SU-DHL-6 (cell line): ENCODE data around the gene KCNK3.

Experiments
- H2AFZ ChIP-seq: fragments of 200-600 bp; sonication (generic); 2 replicates; pipeline ENCODE4 v1.6.1; 2014; ENCODE audit warnings: low read depth, mild to moderate bottlenecking, moderate library complexity, mixed read lengths, antibody characterized with exemption, low read length; ENCODE audit not compliant: severe bottlenecking
- H3F3A ChIP-seq: fragments of 200-600 bp; shearing (Covaris generic); 2 replicates; pipeline ENCODE4 v1.6.0; 2016; ENCODE audit warnings: antibody characterized with exemption, mild to moderate bottlenecking; ENCODE audit not compliant: insufficient read depth
- H3K27ac ChIP-seq: fragments of 200-600 bp; sonication (generic); 2 replicates; pipeline ENCODE4 v1.5.1; 2016; ENCODE audit warnings: low read depth, mild to moderate bottlenecking, low read length, moderate library complexity, mixed read lengths
- H3K27me3 ChIP-seq: fragments of 200-600 bp; sonication (generic), shearing (Covaris generic); 2 replicates; pipeline ENCODE4 v1.6.0; 2014; ENCODE audit warnings: mild to moderate bottlenecking, low read length
- H3K36me3 ChIP-seq: fragments of 200-600 bp; sonication (generic); 2 replicates; pipeline ENCODE4 v1.6.1; 2014; ENCODE audit warnings: mild to moderate bottlenecking, low read length, mixed read lengths
- H3K4me2 ChIP-seq: fragments of 300-600, 200-600 bp; shearing (Covaris generic), sonication (generic); 2 replicates; pipeline ENCODE4 v1.6.0; 2014; ENCODE audit warnings: low read length, low read depth, mild to moderate bottlenecking; ENCODE audit not compliant: poor library complexity, severe bottlenecking
- H3K4me3 ChIP-seq: fragments of 200-600 bp; sonication (generic); 2 replicates; pipeline ENCODE4 v1.5.1; 2014; ENCODE audit warnings: antibody characterized with exemption, low read length, mild to moderate bottlenecking, mixed read lengths; ENCODE audit not compliant: insufficient read depth, poor library complexity, severe bottlenecking
- H3K79me2 ChIP-seq: fragments of 200-600 bp; sonication (generic); 2 replicates; pipeline ENCODE4 v1.6.1; 2014; ENCODE audit warnings: mild to moderate bottlenecking, low read length, moderate library complexity; ENCODE audit not compliant: insufficient read depth
- H3K9ac ChIP-seq: fragments of 200-600 bp; sonication (generic); 2 replicates; pipeline ENCODE4 v1.7.0; 2014; ENCODE audit warnings: mild to moderate bottlenecking, low read length
- H3K9me2 ChIP-seq: fragments of 200-600 bp; sonication (generic); replicated peaks from 2 replicates; pipeline ENCODE4 v1.6.1; 2014; ENCODE audit warnings: low read length; ENCODE audit not compliant: insufficient read depth
- H3K9me3 ChIP-seq: fragments of 200-600 bp; sonication (generic); 2 replicates; pipeline ENCODE4 v1.6.1; 2014; ENCODE audit warnings: low read length, mixed read lengths; ENCODE audit not compliant: insufficient read depth
- H4K20me1 ChIP-seq: fragments of 200-600 bp; sonication (generic); 2 replicates; pipeline ENCODE4 v1.6.1; 2014; ENCODE audit warnings: low read depth, mild to moderate bottlenecking, antibody characterized with exemption, low read length, moderate library complexity, mixed read lengths
- EZH2phosphoT487 ChIP-seq: fragments of 200-600 bp; sonication (generic), shearing (Covaris generic); conservative IDR thresholded peaks from 2 replicates; pipeline ENCODE4 v1.6.1; 2018; ENCODE audit warnings: mild to moderate bottlenecking, antibody characterized with exemption, low read length, moderate library complexity, mixed read lengths
- TF ChIP-seq, protein P1 (sequence below): fragments of 200-600 bp; sonication (generic); IDR thresholded peaks from one replicate; pipeline ENCODE4 v1.5.1; 2017; ENCODE audit warnings: antibody characterized with exemption, mild to moderate bottlenecking, low read length, moderate library complexity; ENCODE audit not compliant: insufficient read depth, poor library complexity, severe bottlenecking

Gene KCNK3

DNA sequence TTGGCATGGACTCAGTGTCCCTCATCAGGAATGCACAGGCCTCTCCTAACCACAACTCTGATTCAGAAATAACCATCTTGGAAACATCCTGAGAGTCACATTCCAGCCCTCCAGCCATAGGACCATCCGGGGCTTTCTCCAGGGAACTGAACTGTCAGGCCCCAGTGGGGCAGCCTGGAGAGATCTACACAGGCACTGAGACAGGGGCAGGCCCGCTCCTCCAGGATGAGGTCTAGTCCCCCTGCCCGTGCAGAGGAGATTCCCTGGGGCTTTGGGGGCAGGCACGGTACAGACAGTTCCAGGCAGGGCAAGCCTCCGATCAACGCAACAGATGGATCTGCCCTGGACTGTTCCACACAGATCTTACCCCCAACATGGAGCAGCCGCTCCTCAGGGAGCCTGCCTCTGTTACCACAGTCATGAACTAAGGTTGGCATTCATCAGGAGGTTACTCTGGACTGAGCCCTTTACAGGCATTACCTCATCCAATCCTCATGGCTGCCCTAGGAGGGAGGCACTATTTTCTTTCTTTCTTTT is 12.0 kb downstream of the KCNK3 start:
- H4K20me1 ChIP-seq: no peaks in the 10 kb centered on the region
- H3K27me3 ChIP-seq: no peaks in the 10 kb centered on the region
- H2AFZ ChIP-seq: no peak overlapping the region
- no peaks in the 10 kb centered on the region for H3F3A ChIP-seq
- H3K79me2 ChIP-seq: no peaks in the 10 kb centered on the region
- no peak overlapping the region for H3K27ac ChIP-seq
- TF ChIP-seq, protein P1, sequence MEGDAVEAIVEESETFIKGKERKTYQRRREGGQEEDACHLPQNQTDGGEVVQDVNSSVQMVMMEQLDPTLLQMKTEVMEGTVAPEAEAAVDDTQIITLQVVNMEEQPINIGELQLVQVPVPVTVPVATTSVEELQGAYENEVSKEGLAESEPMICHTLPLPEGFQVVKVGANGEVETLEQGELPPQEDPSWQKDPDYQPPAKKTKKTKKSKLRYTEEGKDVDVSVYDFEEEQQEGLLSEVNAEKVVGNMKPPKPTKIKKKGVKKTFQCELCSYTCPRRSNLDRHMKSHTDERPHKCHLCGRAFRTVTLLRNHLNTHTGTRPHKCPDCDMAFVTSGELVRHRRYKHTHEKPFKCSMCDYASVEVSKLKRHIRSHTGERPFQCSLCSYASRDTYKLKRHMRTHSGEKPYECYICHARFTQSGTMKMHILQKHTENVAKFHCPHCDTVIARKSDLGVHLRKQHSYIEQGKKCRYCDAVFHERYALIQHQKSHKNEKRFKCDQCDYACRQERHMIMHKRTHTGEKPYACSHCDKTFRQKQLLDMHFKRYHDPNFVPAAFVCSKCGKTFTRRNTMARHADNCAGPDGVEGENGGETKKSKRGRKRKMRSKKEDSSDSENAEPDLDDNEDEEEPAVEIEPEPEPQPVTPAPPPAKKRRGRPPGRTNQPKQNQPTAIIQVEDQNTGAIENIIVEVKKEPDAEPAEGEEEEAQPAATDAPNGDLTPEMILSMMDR: no peak
- TF ChIP-seq EZH2phosphoT487: no peak
- H3K4me3 ChIP-seq: no peak overlapping the region
- no peaks in the 10 kb centered on the region for H3K9me2 ChIP-seq
- H3K9me3 ChIP-seq: no peaks in the 10 kb centered on the region
- H3K4me2 ChIP-seq: no peak overlapping the region
- H3K9ac ChIP-seq: no peak overlapping the region
- H3K36me3 ChIP-seq: no peaks in the 10 kb centered on the region

DNA sequence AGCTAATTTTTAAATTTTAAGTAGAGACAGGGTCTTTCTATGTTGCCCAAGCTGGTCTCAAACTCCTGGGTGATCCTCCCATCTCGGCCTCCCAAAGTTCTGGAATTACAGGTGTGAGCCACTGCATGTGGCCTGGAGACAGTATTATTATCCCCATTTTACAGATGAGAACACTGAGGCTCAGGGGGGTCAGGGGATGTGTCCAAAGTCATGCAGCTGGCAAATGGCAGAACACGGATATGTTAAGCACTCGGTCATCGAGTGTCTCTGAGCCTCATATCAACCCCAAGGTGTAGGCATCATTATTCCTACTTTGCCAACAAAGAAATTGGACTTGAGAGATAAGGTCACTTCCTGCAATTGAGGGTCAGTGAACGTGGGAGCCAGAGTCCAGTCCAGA is 12.6 kb downstream of the KCNK3 start:
- Histone ChIP-seq H3K36me3 (no peaks in the 10 kb centered on the region), H3K9me2 (no peaks in the 10 kb centered on the region), H3K27me3 (no peaks in the 10 kb centered on the region), H3K4me2 (no peak overlapping the region), H3F3A (no peaks in the 10 kb centered on the region), H4K20me1 (no peaks in the 10 kb centered on the region), H3K9ac (no peak overlapping the region), H3K4me3 (no peak overlapping the region), H3K9me3 (no peaks in the 10 kb centered on the region), H3K27ac (no peak overlapping the region), H3K79me2 (no peaks in the 10 kb centered on the region), H2AFZ (no peak overlapping the region)
- TF ChIP-seq, protein P1: no peak
- TF ChIP-seq EZH2phosphoT487: no peak

DNA sequence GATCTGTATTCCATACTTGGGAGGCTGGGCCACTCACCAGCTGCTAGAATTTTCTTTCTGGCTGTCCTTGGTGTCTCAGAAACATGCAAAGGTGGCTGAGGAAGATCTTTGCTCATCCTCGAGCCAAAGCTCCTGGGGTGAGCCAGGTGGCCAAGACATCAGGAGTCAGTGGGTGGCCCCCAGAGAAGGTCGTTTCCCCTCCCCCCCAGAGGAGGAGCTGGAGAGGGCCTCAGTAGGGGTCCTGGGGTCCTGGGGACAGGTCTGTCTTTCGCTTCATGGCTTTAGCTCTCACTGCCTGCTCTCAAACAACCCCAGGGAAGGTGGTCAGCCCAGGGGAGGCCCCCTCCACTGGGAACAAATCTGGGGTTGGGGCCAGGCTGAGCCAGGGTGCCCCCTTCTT is 13.6 kb downstream of the KCNK3 start:
- Histone ChIP-seq H3K4me3 (no peak overlapping the region), H3K4me2 (no peak overlapping the region), H4K20me1 (no peaks in the 10 kb centered on the region), H3K27me3 (no peaks in the 10 kb centered on the region), H3K9me3 (no peaks in the 10 kb centered on the region), H3F3A (no peaks in the 10 kb centered on the region), H3K9me2 (no peaks in the 10 kb centered on the region), H3K79me2 (no peaks in the 10 kb centered on the region), H3K36me3 (no peaks in the 10 kb centered on the region), H3K9ac (no peak overlapping the region), H3K27ac (no peak overlapping the region), H2AFZ (no peak overlapping the region)
- TF ChIP-seq EZH2phosphoT487: no peak
- TF ChIP-seq, protein P1: no peak
